Stomach smooth muscle (tissue), 2 donors: ENCODE measurements around the gene CCR3.

Experiments used
- H3K27ac ChIP-seq: one replicate; pipeline ENCODE4 v1.7.0; 2013; ENCODE audit warnings: mild to moderate bottlenecking, low read length, inconsistent platforms
- H3K27me3 ChIP-seq, 2 donors: one replicate each; pipeline ENCODE4 v1.7.0; 2013; ENCODE audit warnings: low read length in 2 of 2; ENCODE audit not compliant: insufficient read depth in 2 of 2, control insufficient read depth in 1 of 2
- H3K36me3 ChIP-seq, 2 donors: one replicate each; pipeline ENCODE4 v1.7.0; 2013; ENCODE audit warnings: low read length in 2 of 2; ENCODE audit not compliant: control insufficient read depth in 2 of 2, insufficient read depth in 2 of 2
- H3K4me1 ChIP-seq: one replicate; pipeline ENCODE4 v1.7.0; 2013; ENCODE audit warnings: low read length; ENCODE audit not compliant: control insufficient read depth, insufficient read depth
- H3K4me3 ChIP-seq, 2 donors: one replicate each; pipeline ENCODE4 v1.7.0; 2013; ENCODE audit warnings: low read length in 2 of 2
- H3K9ac ChIP-seq, 2 donors: one replicate each; pipeline ENCODE4 v1.7.0; 2013; ENCODE audit warnings: low read length in 2 of 2, mild to moderate bottlenecking in 1 of 2
- H3K9me3 ChIP-seq, 2 donors: one replicate each; pipeline ENCODE4 v1.7.0; 2013; ENCODE audit warnings: low read length in 2 of 2; ENCODE audit not compliant: control insufficient read depth in 2 of 2
- donor health status: healthy.
- donor health status: Pancreatic carcinoma.

Gene CCR3

DNA sequence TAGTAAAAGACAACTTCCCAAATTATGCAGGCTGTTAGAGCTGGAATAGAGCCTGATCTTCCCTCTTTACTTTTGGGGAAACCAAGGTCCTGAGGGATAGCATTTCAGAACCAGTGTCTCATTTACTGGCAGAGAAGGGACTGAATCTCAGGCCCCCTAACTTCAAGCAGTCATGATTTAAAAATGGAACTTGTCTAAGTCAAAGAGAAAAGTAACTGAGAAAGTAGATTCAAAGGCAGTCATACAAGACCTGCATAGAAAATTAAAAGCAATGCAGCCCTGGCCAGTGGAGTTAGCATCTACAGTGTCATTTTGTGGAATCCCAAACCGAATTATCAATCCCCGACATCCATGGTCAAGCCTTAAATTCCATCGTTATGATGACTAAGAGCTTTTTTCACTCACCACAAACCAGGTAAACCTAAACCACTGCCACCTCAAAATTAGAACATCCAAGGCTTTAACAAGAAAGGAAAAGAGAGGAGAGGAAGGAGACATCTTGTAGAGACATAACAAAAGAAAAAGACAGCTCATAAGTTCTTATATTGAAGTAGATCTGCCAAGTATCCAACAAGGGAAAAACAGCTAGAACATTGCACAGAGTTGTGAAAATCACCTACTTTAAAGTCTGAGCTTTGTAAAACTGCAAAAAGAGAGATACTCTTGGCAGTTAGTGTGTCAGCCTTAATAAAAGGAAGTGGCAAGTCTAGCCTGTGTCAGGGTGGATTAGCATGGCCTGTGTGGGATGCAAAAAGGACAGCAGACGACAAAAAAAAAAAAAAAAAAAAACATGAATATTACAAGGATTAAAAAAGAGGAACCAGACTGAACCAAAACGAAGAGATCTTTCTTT lies 57.6 kb downstream of the CCR3 start:
- Histone ChIP-seq H3K9ac (no peak overlapping the region), H3K4me1 (no peaks in the 10 kb centered on the region), H3K27ac (no peak overlapping the region), H3K27me3 (no peaks in the 10 kb centered on the region), H3K9me3 (no peaks in the 10 kb centered on the region), H3K36me3 (no peaks in the 10 kb centered on the region), H3K4me3 (no peak overlapping the region)

- H3K36me3 ChIP-seq, result no peaks in the 10 kb centered on the region
- no peak overlapping the region for H3K4me3 ChIP-seq
- H3K27ac ChIP-seq, result no peak overlapping the region
- no peaks in the 10 kb centered on the region for H3K27me3 ChIP-seq
- H3K9ac ChIP-seq, result no peak overlapping the region
- no peaks in the 10 kb centered on the region for H3K9me3 ChIP-seq
- no peaks in the 10 kb centered on the region for H3K4me1 ChIP-seq
These were observed 58.2 kb downstream of the CCR3 start for GRCh38 chr3:46300461-46300789.

GRCh38 chr3:46301122-46301835 lies 59.0 kb downstream of the CCR3 start:
- Histone ChIP-seq H3K4me1 (no peaks in the 10 kb centered on the region), H3K9ac (no peak overlapping the region), H3K27me3 (no peaks in the 10 kb centered on the region), H3K36me3 (no peaks in the 10 kb centered on the region), H3K27ac (no peak overlapping the region), H3K4me3 (no peak overlapping the region), H3K9me3 (no peaks in the 10 kb centered on the region)

GRCh38 chr3:46303240-46303639 lies 61.0 kb downstream of the CCR3 start:
- Histone ChIP-seq H3K36me3 (no peaks in the 10 kb centered on the region), H3K4me3 (no peak overlapping the region), H3K27me3 (no peaks in the 10 kb centered on the region), H3K27ac (no peak overlapping the region), H3K9ac (no peak overlapping the region), H3K4me1 (no peaks in the 10 kb centered on the region), H3K9me3 (no peaks in the 10 kb centered on the region)

- H3K4me1 ChIP-seq, result no peaks in the 10 kb centered on the region
- H3K27me3 ChIP-seq, result no peaks in the 10 kb centered on the region
- H3K27ac ChIP-seq, result no peak overlapping the region
- H3K36me3 ChIP-seq, result no peaks in the 10 kb centered on the region
- H3K9me3 ChIP-seq, result no peaks in the 10 kb centered on the region
- H3K4me3 ChIP-seq, result no peak overlapping the region
- no peak overlapping the region for H3K9ac ChIP-seq
These were observed 62.5 kb downstream of the CCR3 start for GRCh38 chr3:46304739-46305138.

- Histone ChIP-seq H3K4me3 (no peak overlapping the region), H3K27me3 (peaks cover 0 to 2% of the 10 kb centered on the region in 2 donors), H3K36me3 (no peaks in the 10 kb centered on the region), H3K9me3 (no peaks in the 10 kb centered on the region), H3K9ac (no peak overlapping the region), H3K27ac (no peak overlapping the region), H3K4me1 (no peaks in the 10 kb centered on the region)
These were observed 70.7 kb downstream of the CCR3 start for GRCh38 chr3:46312991-46313390.

DNA sequence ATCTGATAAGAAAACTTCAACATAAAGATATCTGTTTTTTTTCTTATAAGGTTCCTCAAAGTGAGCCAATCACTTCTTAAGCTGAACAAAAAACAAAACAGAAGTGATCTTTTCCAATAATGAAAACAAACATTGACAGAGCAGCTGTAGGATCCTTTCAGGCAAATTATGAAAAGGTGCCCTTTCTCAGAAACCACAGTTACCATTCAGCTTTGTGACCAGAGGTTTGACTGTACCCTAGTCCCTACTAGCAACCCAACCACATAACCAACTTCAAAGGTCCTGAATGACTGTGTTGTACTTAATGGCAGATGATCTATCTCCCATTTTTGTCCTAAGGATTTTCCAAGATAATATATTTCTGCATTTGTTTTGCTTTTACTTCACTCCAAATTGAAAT lies 72.3 kb downstream of the CCR3 start:
- H3K27ac ChIP-seq, result no peak overlapping the region
- no peak overlapping the region for H3K9ac ChIP-seq
- no peak overlapping the region for H3K4me3 ChIP-seq
- peaks cover 0 to 2% of the 10 kb centered on the region in 2 donors for H3K27me3 ChIP-seq
- no peaks in the 10 kb centered on the region for H3K36me3 ChIP-seq
- H3K9me3 ChIP-seq, result no peaks in the 10 kb centered on the region
- H3K4me1 ChIP-seq, result no peaks in the 10 kb centered on the region

- Histone ChIP-seq H3K9ac (no peak overlapping the region), H3K27ac (no peak overlapping the region), H3K27me3 (peaks cover 0 to 2% of the 10 kb centered on the region in 2 donors), H3K36me3 (no peaks in the 10 kb centered on the region), H3K9me3 (no peaks in the 10 kb centered on the region), H3K4me3 (no peak overlapping the region), H3K4me1 (no peaks in the 10 kb centered on the region)
These were observed 73.9 kb downstream of the CCR3 start for GRCh38 chr3:46316206-46316605.
